SK-N-MC (cell line): ENCODE data around the gene PLPPR4.
"Not testable (repeated sequence)": the region's sequence is repeated elsewhere in the genome, so short reads cannot be mapped to it uniquely, and the experiment has no call there.

Experiments
- DNase-seq: peaks from one replicate; pipeline ENCODE4 v3.0.0-alpha.2; 2011; ENCODE audit warnings: low read depth, low spot score
- H3K27ac ChIP-seq: fragments of 200-600 bp; sonication (generic); 2 replicates; pipeline ENCODE4 v1.5.1; 2016; ENCODE audit warnings: mixed run types
- H3K36me3 ChIP-seq: fragments of 200-600 bp; sonication (generic); 2 replicates; pipeline ENCODE4 v1.6.1; 2017; ENCODE audit warnings: antibody characterized with exemption, low read length, mixed read lengths; ENCODE audit not compliant: insufficient read depth
- H3K4me3 ChIP-seq: fragments of 200-600 bp; sonication (generic); 2 replicates; pipeline ENCODE4 v1.5.1; 2016
- H3K9ac ChIP-seq: fragments of 200-600 bp; sonication (generic); 2 replicates; pipeline ENCODE4 v1.8.0; 2017; ENCODE audit warnings: mixed run types, mixed read lengths; ENCODE audit not compliant: insufficient read length
- H3K9me3 ChIP-seq: fragments of 200-600 bp; sonication (generic); 2 replicates; pipeline ENCODE4 v1.6.1; 2017; ENCODE audit warnings: low read depth, mild to moderate bottlenecking, antibody characterized with exemption, low read length, moderate library complexity, mixed read lengths
- EZH2 ChIP-seq: fragments of 200-600 bp; sonication (generic); IDR thresholded peaks from one replicate; pipeline ENCODE4 v1.6.1; 2017; ENCODE audit warnings: antibody characterized with exemption
- FOXP2 ChIP-seq: optimal IDR thresholded peaks from 2 replicates; pipeline ENCODE3; 2011; ENCODE audit warnings: mild to moderate bottlenecking, moderate library complexity; ENCODE audit not compliant: insufficient read depth; ENCODE audit errors: extremely low read length, control extremely low read depth
- POLR2AphosphoS5 ChIP-seq: IDR thresholded peaks from 2 replicates; pipeline ENCODE4 v1.6.1; 2012; ENCODE audit warnings: mild to moderate bottlenecking, low read depth, low read length, borderline replicate concordance

Gene PLPPR4

DNA sequence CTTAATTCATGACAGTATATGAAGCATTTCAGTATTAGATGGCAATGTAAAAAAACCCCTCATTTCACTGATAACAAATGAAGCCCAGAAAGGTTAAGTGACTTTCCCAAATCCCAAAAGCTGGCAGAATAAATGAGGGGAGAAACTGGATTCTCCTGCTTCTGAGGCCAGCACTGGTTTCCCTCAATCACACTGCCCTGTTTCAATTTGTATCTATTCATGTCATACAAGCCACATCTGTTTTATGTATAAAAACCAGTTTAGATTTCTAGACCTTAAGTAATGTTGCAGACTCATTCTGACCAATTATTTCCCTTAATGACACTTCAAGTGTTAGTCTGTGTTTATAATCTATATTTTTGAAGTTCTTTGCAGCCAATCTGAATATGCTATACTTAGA, 16.8 kb downstream of the PLPPR4 start:
- no peak for TF ChIP-seq POLR2AphosphoS5
- no peak for TF ChIP-seq FOXP2
- no peak for TF ChIP-seq EZH2
- no peak overlapping the region for H3K27ac ChIP-seq
- H3K4me3 ChIP-seq = no peak overlapping the region

DNA sequence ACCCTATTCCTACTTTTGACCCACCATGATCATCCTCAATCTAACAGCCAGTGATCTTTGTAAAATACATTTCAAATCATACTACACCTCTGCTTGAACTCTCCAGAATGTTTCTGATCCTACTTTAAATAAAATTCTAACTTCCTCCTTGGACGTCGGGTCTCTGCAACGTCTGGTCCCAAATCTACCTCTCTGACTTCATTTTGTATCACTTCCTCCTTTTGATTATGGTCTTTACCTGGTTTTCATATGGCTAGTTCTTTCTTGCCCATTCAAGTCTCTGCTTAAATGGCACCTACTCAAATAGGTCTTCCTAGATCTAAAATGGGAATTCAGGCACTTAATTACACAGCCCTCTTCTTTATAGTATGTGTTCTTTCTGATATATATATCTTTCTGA, 18.2 kb downstream of the PLPPR4 start:
- no peak for TF ChIP-seq EZH2
- no peak for TF ChIP-seq FOXP2
- no peak for TF ChIP-seq POLR2AphosphoS5
- no peaks in the 10 kb centered on the region for H3K9me3 ChIP-seq
- H3K4me3 ChIP-seq = no peak overlapping the region
- no peak for DNase-seq
- H3K27ac ChIP-seq = no peak overlapping the region
- no peaks in the 10 kb centered on the region for H3K36me3 ChIP-seq
- no peak overlapping the region for H3K9ac ChIP-seq

More for the DNA sequence above, 16.8 kb downstream of the PLPPR4 start:
- Histone ChIP-seq H3K9me3 (no peaks in the 10 kb centered on the region), H3K9ac (no peak overlapping the region), H3K36me3 (no peaks in the 10 kb centered on the region)
- DNase-seq = no peak

- H3K27ac ChIP-seq, DNase-seq: not testable (repeated sequence)
These were observed 19.2 kb downstream of the PLPPR4 start for GRCh38 chr1:99283521-99283920.

GRCh38 chr1:99292886-99293285, 28.6 kb downstream of the PLPPR4 start:
- peak overlapping the region; percentile 50 for H3K9ac ChIP-seq
- H3K27ac ChIP-seq = peak overlapping the region; percentile 43; the same call in 1 of the 2 replicates
- H3K9me3 ChIP-seq = no peaks in the 10 kb centered on the region
- no peak for DNase-seq
- no peak for TF ChIP-seq FOXP2
- no peak for TF ChIP-seq EZH2
- no peak for TF ChIP-seq POLR2AphosphoS5
- H3K36me3 ChIP-seq = no peaks in the 10 kb centered on the region
- peak overlapping the region; percentile 44 for H3K4me3 ChIP-seq

More at GRCh38 chr1:99283521-99283920, 19.2 kb downstream of the PLPPR4 start:
- H3K4me3 ChIP-seq, H3K9me3 ChIP-seq, H3K9ac ChIP-seq, H3K36me3 ChIP-seq: not testable (repeated sequence)

DNA sequence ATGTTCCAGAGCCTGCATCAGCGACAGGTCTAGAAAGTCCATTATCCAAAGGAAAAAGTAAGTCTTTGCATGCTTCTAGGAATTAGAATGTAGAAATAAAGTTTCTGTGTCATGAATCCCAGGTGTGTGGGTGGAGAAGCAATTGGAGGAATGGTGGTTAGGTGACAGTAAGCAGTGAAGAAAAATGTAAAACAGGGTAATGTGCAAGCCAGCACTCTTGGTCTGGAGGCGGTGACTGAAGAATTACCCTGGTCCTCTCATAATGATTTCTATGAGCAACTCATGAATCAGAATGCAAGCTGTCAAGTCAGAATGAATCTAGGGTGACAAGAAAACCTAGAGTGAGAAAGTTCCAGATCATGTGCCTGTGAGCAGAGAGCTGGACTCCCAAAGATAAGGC, 33.6 kb downstream of the PLPPR4 start:
- Histone ChIP-seq H3K9me3 (no peaks in the 10 kb centered on the region), H3K9ac (no peak overlapping the region), H3K27ac (no peak overlapping the region), H3K4me3 (no peak overlapping the region), H3K36me3 (no peaks in the 10 kb centered on the region)
- TF ChIP-seq POLR2AphosphoS5 (no peak), FOXP2 (no peak)
- DNase-seq = no peak

DNA sequence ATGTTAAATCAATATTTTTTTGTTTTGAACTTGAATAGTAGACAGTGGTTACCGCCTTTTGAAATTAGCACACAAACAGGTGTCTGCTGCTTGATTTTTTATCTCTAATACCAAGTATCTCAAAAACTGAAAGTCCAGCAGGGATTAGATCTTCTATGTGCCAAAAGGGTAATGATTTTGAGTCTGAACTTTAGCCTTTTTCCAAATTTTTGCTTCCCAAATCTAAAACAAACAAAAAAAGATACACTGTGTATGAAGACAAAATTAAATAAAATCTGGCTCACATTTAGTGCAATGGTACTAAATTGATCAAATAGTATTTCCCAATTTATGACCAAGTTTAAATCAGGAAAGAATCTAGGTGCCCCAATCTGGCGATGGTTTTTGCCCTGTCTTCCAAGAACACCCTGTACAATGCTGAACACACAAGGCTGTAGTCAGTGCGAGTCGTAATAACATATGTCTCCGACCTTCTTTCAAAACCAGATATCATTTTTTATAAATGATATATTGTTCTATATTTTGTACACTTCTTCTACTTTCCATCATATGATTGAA, 40.5 kb downstream of the PLPPR4 start:
- Histone ChIP-seq H3K36me3 (no peaks in the 10 kb centered on the region), H3K9me3 (no peaks in the 10 kb centered on the region), H3K9ac (no peak overlapping the region), H3K27ac (no peak overlapping the region), H3K4me3 (no peak overlapping the region)
- no peak for DNase-seq
- no peak for TF ChIP-seq EZH2
- no peak for TF ChIP-seq FOXP2
- TF ChIP-seq POLR2AphosphoS5 = no peak

- Histone ChIP-seq H3K27ac (no peak overlapping the region), H3K9me3 (no peaks in the 10 kb centered on the region), H3K4me3 (no peak overlapping the region), H3K36me3 (no peaks in the 10 kb centered on the region), H3K9ac (no peak overlapping the region)
- no peak for DNase-seq
- TF ChIP-seq EZH2 (no peak), FOXP2 (no peak), POLR2AphosphoS5 (no peak)
These were observed 41.3 kb downstream of the PLPPR4 start for GRCh38 chr1:99305626-99306025.

GRCh38 chr1:99306056-99306455, 41.8 kb downstream of the PLPPR4 start:
- H3K9me3 ChIP-seq = no peaks in the 10 kb centered on the region
- H3K4me3 ChIP-seq = no peak overlapping the region
- no peak for DNase-seq
- H3K27ac ChIP-seq = no peak overlapping the region
- H3K9ac ChIP-seq = no peak overlapping the region
- H3K36me3 ChIP-seq = no peaks in the 10 kb centered on the region
- TF ChIP-seq FOXP2 (no peak), POLR2AphosphoS5 (no peak), EZH2 (no peak)

GRCh38 chr1:99306644-99307043, 42.4 kb downstream of the PLPPR4 start:
- no peaks in the 10 kb centered on the region for H3K36me3 ChIP-seq
- no peaks in the 10 kb centered on the region for H3K9me3 ChIP-seq
- no peak overlapping the region for H3K9ac ChIP-seq
- DNase-seq = no peak
- no peak overlapping the region for H3K27ac ChIP-seq
- no peak for TF ChIP-seq POLR2AphosphoS5
- TF ChIP-seq FOXP2 = no peak
- no peak for TF ChIP-seq EZH2
- no peak overlapping the region for H3K4me3 ChIP-seq

DNA sequence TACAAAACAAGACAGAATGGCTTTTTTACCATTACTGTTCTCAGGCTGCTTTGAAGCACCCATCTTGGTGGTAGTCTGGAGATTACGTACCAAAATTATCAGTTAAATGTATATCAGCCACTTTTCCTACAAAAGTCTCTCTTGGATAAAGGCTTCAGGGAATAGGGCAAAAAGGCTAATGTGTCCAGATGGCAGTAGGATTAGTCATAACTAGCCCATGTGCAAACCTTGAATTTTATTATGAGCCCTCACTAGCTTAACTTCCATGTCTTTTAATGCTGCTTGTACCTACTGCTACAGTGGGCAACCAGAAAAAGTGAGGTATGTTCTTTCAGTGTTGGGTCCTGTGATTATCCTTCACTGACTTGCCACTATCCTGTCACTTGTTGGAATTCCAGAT, 51.0 kb downstream of the PLPPR4 start:
- DNase-seq = no peak
- TF ChIP-seq POLR2AphosphoS5 = no peak
- TF ChIP-seq FOXP2 = no peak
- no peak for TF ChIP-seq EZH2
- H3K27ac ChIP-seq = no peak overlapping the region
- H3K4me3 ChIP-seq = no peak overlapping the region
- H3K9me3 ChIP-seq = no peaks in the 10 kb centered on the region
- no peak overlapping the region for H3K9ac ChIP-seq
- no peaks in the 10 kb centered on the region for H3K36me3 ChIP-seq
